ENCODE measurements around the gene GPR45.
"Not testable (repeated sequence)": the region's sequence is repeated elsewhere in the genome, so short reads cannot be mapped to it uniquely, and the experiment has no call there.

GPR45 gene

GRCh38 chr2:105241443-105241842 is at the start of gene GPR45:
TSS of gene GPR45 (plus strand) at chr2:105241743. CDS start at chr2:105241859, 116 bp downstream.
- DNase-seq (ENCODE audit: low read depth in 2 of 2): no peak

- no peak for DNase-seq (ENCODE audit: low read depth in 2 of 2)
These were observed 47.4 kb upstream of the GPR45 start for GRCh38 chr2:105194022-105194675.

DNA sequence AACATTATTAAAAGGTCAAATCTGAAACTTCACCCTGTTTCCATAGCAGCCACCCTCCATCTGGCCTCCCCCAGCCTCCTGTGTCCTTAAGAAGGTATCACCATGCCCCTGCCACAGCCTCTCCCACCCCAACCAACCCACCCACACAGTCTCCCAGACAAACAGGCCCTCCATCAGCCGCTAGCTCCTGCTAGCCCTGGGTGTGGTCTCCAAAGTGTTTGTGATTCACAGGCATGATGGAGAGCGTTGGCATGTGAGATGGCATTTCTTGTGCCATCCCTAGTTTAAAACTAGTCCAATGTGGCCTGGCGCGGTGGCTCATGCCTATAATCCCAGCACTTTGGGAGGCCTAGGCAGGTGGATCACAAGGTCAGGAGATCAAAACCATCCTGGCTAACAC is 44.9 kb upstream of the GPR45 start:
- no peak for DNase-seq (ENCODE audit: low read depth in 2 of 2)

- no peak for DNase-seq (ENCODE audit: low read depth in 2 of 2)
These were observed 25.9 kb upstream of the GPR45 start for GRCh38 chr2:105215586-105216192.

DNA sequence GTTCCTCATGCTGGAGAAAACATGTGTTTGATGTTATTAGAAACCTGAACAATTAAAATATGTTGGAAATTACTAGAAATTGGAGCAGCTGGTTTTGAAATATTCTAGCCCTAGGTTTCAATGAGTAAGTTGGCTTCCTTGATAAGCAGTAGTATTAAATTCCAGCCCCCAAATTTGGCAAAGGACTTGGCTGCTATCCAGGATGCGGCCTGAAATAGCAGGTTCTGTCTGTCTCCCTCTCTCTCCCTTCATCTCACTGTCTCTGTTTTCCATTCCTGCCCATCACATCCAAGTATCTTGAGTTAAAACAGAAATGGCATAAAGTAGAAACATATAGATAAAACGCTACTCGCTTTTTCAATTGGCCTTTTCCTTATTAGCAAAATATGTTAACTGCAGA is 20.9 kb upstream of the GPR45 start:
- no peak for DNase-seq (ENCODE audit: low read depth in 2 of 2)

GRCh38 chr2:105224444-105224843 is 17.1 kb upstream of the GPR45 start:
- DNase-seq (ENCODE audit: low read depth in 2 of 2): no peak

DNA sequence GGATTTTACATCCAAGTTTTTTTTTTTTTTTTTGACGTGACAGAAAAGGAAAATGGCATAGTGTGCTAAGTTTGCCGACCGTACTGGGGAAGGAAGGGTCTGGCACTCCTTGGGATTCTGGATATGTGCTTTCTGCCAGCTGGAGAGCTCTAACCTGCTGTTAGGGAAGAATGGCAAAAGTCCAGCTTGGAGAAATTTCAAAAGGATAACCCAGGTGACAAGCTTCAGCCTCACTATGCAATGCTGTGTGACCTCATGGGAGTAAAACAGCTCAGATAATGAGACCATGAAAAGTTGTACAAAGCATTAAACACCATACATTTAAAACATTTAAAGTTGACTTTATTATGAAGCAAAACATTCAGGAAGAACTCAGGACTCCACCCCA is 10.3 kb upstream of the GPR45 start:
- no peak for DNase-seq (ENCODE audit: low read depth in 2 of 2)

DNA sequence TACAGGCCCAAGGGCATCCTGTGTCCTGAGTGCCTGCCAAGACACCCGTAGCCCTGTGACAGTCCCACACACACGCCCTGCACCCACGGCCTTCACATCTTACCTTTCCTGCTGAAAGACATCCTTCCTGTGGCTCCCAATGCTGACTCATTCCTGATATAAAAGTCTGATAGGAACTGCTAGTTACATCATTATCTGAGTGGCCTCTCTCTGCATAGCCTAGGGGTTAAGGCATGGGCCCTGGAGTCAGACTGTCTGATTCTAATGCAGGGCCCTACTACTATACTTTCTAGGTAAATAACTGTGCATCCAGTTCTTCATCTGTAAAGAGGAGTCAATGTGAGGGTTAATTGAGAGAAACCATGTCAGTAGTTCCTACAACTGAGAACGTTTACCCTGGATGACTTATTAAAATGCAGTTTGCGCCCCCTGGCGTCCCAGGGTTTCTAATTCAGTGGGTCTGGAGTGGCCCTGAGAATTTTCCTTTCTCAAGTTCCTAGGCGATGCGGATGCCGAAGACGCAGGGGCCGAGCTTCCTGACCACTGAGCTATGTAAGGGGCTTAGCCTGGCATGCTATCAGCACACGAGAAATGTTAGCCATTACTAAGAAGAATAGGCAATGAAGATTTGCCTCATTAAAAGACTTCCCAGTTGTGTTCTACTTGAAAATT is 6.0 kb upstream of the GPR45 start:
- peak; percentile 17 to 46 for DNase-seq (ENCODE audit: low read depth in 2 of 2)

DNA sequence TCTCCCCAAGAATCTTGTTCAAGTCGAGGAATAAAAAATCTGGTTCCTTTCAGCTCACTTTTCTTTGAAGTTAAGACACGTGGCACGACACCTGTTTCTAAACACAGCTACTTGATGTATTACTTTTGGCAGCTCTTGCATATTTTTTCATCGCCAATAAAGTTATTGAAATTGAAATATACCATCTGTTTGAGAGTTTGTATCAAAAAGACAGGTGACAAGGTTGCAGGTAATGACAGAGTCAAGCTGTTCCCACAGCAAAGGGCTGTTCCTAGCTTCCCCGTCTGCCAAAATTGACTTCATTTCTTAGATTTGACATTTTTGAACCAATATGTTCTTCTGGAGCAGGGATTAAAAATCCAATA is 5.5 kb upstream of the GPR45 start:
- no peak for DNase-seq (ENCODE audit: low read depth in 2 of 2)

GRCh38 chr2:105237045-105237765 is 4.3 kb upstream of the GPR45 start:
- DNase-seq (ENCODE audit: low read depth in 2 of 2): no peak

DNA sequence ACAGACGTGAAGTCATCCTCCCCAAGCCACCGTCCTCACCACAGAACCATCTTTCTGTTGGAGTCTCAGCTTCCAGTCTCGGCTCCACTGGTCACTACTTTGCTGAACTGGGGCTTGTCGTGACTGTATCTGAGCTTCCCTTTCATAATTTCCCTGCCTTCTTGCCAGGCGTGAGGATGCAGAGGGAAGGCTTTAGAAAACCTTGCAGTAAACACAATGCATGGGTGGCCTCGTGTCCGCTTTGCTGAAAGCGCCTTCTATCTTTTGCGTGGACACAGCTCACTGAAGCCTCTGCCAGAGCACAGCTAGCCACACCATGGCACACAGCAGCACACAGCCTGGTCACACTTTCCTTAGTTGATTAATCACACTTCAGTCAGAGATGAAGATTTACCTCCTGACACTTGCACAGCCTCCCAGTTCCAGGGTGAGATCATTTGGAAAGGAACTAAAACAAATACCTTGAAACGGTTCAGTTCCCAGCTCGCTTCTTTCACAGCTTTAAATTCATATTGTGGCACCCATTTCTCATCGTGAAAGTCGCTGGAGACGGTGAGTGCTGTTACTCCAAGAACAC is 2.8 kb upstream of the GPR45 start:
- no peak for DNase-seq (ENCODE audit: low read depth in 2 of 2)

- DNase-seq (ENCODE audit: low read depth in 2 of 2): no peak
These were observed 1.6 kb upstream of the GPR45 start for GRCh38 chr2:105239924-105240323.

DNA sequence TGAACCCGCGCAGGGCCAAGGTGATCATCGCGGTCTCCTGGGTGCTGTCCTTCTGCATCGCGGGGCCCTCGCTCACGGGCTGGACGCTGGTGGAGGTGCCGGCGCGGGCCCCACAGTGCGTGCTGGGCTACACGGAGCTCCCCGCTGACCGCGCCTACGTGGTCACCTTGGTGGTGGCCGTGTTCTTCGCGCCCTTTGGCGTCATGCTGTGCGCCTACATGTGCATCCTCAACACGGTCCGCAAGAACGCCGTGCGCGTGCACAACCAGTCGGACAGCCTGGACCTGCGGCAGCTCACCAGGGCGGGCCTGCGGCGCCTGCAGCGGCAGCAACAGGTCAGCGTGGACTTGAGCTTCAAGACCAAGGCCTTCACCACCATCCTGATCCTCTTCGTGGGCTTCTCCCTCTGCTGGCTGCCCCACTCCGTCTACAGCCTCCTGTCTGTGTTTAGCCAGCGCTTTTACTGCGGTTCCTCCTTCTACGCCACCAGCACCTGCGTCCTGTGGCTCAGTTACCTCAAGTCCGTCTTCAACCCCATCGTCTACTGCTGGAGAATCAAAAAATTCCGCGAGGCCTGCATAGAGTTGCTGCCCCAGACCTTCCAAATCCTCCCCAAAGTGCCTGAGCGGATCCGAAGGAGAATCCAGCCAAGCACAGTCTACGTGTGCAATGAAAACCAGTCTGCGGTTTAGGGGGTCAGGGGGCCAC is 897 bp downstream of the GPR45 start:
- no peak for DNase-seq (ENCODE audit: low read depth in 2 of 2)

DNA sequence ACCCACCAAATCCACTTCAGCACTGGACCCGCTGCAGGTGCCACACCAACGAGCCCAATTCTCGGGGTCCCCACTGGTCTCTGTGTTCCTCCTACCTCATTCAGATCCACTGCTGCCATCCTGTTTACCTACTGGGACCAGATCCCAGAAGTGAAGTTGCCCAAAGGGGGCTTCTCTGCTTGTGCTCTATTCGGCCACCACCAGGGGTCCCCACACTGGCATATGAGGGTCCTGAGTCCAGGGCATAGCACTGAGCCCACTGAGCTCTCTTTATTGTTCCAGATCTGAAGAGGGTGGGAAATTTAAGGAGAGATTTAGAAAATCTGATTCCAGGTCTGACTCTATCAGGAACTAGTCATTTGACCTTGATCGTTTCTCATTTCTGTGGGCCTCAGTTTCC is 2.4 kb downstream of the GPR45 start:
- DNase-seq (ENCODE audit: low read depth in 2 of 2): no peak

DNA sequence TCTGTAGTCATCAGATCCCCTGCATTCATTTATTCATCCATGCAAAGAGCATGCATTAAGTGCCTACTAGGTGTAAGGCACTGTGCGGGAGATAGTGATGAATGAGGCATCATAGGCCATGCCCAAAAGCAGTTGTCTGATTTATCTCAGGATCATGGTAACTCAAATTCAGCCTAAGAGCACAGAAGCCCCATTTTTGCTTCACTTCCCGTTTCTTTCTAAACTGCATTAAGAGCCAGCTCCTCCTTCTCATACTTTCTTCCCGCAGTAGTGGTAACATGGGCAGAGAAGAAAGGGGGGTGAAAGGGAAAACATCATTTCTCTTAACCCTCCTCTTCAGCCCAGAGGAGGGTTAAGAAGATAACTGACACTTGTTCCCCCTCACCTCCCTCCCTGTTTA is 2.9 kb downstream of the GPR45 start:
- DNase-seq (ENCODE audit: low read depth in 2 of 2): no peak

DNA sequence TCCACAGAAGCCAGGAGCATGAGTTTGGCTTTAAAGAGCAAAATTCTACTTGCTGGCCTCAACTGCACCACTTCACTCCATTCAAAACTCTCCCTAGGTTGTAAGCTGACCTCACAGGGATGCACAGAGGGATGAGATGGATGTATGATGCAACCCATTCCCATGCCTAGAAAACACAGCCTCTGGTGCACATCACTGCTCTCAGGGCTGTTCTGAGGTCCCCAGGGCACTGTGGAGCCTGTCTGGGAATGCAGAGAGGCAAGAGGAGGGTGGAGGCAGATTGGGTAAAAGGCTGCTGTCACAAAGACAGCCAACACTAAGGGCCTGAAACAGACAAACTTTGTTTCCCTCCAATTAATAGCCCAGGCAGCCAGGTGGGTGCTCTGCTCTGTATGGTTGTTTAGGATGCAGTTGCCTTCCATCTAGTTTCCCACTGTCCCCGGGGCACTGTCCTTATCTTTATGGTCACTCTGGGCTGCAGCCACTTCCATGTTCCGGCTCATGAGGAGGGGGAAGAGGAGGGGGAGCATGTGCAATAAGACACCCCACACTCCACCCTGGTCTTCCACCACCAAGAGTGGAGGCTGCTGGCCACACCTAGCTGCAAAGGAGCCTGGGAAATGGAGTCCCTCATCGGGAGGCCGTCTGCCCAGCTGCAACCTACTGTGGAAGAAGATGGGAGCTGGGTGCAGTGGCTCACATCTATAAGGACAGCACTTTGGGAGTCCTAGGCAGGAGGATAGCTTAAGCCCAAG is 7.0 kb downstream of the GPR45 start:
- DNase-seq (ENCODE audit: low read depth in 2 of 2): no peak

DNA sequence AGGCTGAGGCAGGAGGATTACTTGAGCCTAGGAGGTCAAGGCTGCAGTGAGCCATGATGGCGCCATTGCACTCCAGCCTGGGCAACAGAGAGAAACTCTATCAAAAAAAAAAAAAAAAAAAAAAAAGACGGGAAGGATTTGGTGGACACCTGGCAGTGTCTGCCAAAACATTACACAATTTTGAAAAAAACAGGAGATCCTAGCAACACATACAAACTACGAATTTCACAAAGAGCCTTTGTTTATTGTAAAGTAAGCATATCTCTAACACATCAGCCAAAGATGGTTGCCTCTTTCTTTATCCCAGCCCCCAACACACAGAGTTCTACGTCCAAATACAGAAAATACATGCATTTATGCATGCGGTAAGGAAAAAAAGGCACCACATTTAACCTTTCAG is 7.6 kb downstream of the GPR45 start:
- no peak for DNase-seq (ENCODE audit: low read depth in 2 of 2)

DNA sequence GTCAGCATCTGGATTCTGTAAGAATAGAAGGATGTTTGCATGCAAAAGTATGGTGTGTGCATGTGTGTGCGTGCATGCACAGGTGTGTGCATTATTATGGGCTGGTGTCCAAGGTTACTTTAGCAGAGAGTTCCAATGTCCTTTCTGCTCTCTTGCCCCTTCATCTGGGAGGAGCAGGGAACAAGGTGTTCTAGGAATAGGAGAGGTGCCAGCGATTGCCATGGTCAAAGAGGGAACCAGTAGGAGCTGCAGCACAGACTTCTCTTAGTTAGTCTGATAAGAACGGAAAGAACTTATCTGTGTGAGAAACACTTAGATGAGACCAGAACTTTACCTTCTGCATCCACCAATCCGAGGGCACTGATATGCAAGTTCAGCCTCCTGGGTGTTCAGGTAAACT is 8.3 kb downstream of the GPR45 start:
- no peak for DNase-seq (ENCODE audit: low read depth in 2 of 2)

DNA sequence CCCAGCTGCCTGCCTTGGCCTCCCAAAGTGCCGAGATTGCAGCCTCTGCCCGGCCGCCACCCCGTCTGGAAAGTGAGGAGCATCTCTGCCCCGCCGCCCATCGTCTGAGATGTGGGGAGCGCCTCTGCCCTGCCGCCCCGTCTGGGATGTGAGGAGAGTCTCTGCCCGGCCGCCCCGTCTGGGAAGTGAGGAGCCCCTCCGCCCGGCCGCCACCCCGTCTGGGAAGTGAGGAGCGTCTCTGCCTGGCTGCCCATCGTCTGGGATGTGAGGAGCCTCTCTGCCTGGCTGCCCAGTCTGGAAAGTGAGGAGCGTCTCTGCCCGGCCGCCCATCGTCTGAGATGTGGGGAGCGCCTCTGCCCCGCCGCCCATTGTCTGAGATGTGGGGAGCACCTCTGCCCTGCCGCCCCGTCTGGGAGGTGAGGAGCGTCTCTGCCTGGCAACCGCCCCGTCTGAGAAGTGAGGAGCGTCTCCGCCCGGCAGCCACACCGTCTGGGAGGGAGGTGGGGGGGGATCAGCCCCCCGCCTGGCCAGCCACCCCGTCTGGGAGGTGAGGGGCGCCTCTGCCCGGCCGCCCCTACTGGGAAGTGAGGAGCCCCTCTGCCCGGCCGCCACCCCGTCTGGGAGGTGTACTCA is 9.6 kb downstream of the GPR45 start:
- not testable (repeated sequence) for DNase-seq (ENCODE audit: low read depth in 2 of 2)

DNA sequence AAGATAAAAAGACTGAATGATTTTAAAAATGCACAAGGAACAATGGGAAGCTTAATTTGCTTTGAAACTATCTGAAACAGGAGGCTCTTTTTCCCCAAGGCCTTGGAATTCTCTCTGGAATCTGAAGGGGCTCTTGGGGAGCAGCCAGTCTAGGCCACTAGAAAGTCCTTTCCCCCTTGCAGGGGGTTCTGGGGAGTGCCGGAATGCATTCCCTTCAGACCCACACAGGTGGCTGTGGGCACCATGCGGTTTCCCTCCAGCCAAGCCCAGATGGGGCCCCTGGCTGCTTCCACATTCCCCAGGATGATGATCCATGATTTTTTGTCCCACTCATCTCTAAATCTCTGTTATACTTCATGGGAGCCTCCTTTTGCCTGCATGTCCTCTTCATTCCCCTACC is 10.7 kb downstream of the GPR45 start:
- no peak for DNase-seq (ENCODE audit: low read depth in 2 of 2)
